Lower lobe of right lung (tissue), 2 donors: ENCODE results near the gene TACC3. TPM values are rescaled to one million over a fixed set of nuclear protein-coding genes. Genes with fewer than 3 reads are reported as not detected.

Experiments used
- ATAC-seq, 2 donors: fragments of 200-7000 bp; cut with Tn5 transposase; one replicate each; pipeline ENCODE4 v1.9.1; 2020 to 2022; ENCODE audit warnings: mild to moderate bottlenecking in 2 of 2, moderate library complexity in 2 of 2
- DNase-seq: peaks from one replicate; pipeline ENCODE4 v3.0.0-alpha.2; 2020
- H3K27ac ChIP-seq: fragments of 200-600 bp; one replicate; pipeline ENCODE4 v1.8.0; 2022
- H3K27me3 ChIP-seq: fragments of 200-600 bp; one replicate; pipeline ENCODE4 v1.8.0; 2022; ENCODE audit warnings: low read depth
- H3K36me3 ChIP-seq: fragments of 200-600 bp; one replicate; pipeline ENCODE4 v1.8.0; 2022; ENCODE audit warnings: mild to moderate bottlenecking
- H3K4me1 ChIP-seq: fragments of 200-600 bp; one replicate; pipeline ENCODE4 v1.8.0; 2022
- H3K4me3 ChIP-seq: fragments of 200-600 bp; one replicate; pipeline ENCODE4 v1.8.0; 2022; ENCODE audit warnings: mild to moderate bottlenecking
- H3K9me3 ChIP-seq: fragments of 200-600 bp; one replicate; pipeline ENCODE4 v1.8.0; 2022
- CTCF ChIP-seq: fragments of 200-600 bp; IDR thresholded peaks from one replicate; pipeline ENCODE4 v1.8.0; 2022; ENCODE audit warnings: antibody characterized with exemption, mild to moderate bottlenecking
- intact Hi-C: fragments of 100-400 bp; cut with DNase I; formaldehyde crosslinking; loops from one replicate; pipeline ENCODE4 v1.11.0; 2022
- total RNA-seq: library from RNA; stranded (reverse); fragmentation: NEBNext Ultra II Directional; extraction: Animal tissue kit (Norgen Biotek cat#: 25700); gene quantifications from one replicate; pipeline ENCODE4 v1.2.1, GENCODE V29; 2021
- donor health status: DM: no; HTN: yes; CAD: no; lungs with severe emphysema.

Gene TACC3
- total RNA-seq, 1 donor from 2014 or later, result 19.3 TPM

- Histone ChIP-seq H3K4me3 (no peak overlapping the region), H3K9me3 (no peaks in the 10 kb centered on the region), H3K36me3 (no peaks in the 10 kb centered on the region), H3K27ac (no peak overlapping the region), H3K27me3 (no peaks in the 10 kb centered on the region), H3K4me1 (no peaks in the 10 kb centered on the region)
- DNase-seq (no peak), ATAC-seq (no peak)
- TF ChIP-seq CTCF, result no peak
- intact Hi-C loops, result no loop called here
These were observed 44.5 kb upstream of the TACC3 start for GRCh38 chr4:1676605-1677525.

- no peak for TF ChIP-seq CTCF
- no peak overlapping the region for H3K27ac ChIP-seq
- no peaks in the 10 kb centered on the region for H3K27me3 ChIP-seq
- no peaks in the 10 kb centered on the region for H3K36me3 ChIP-seq
- ATAC-seq, result no peak
- H3K4me1 ChIP-seq, result peaks cover 3% of the 10 kb centered on the region
- no peaks in the 10 kb centered on the region for H3K9me3 ChIP-seq
- DNase-seq, result no peak
- intact Hi-C loops, result no loop called here
- H3K4me3 ChIP-seq, result no peak overlapping the region
These were observed 43.1 kb upstream of the TACC3 start for GRCh38 chr4:1678244-1678643.

- no peak for TF ChIP-seq CTCF
- Histone ChIP-seq H3K4me3 (peak overlapping the region; percentile 73), H3K27me3 (no peaks in the 10 kb centered on the region), H3K36me3 (no peaks in the 10 kb centered on the region), H3K27ac (peak overlapping the region; percentile 76), H3K4me1 (peaks cover 15% of the 10 kb centered on the region), H3K9me3 (no peaks in the 10 kb centered on the region)
- no peak for ATAC-seq
- intact Hi-C loops, result no loop called here
- DNase-seq, result peak; percentile 25
These were observed 38.5 kb upstream of the TACC3 start for GRCh38 chr4:1682860-1683259.

- intact Hi-C loops, result no loop called here
- Histone ChIP-seq H3K36me3 (no peaks in the 10 kb centered on the region), H3K27me3 (no peaks in the 10 kb centered on the region), H3K27ac (peak overlapping the region; percentile 76), H3K4me3 (peak overlapping the region; percentile 73), H3K9me3 (no peaks in the 10 kb centered on the region), H3K4me1 (peaks cover 15% of the 10 kb centered on the region)
- ATAC-seq (peak in 1 of 2 donors; percentile 19), DNase-seq (no peak)
- TF ChIP-seq CTCF, result no peak
These were observed 38.0 kb upstream of the TACC3 start for GRCh38 chr4:1683261-1683735.

- no peak for TF ChIP-seq CTCF
- peak within 1 kb of the TSS; percentile 73 for H3K4me3 ChIP-seq
- peak; percentile 97 for ATAC-seq
These were observed 37.4 kb upstream of the TACC3 start, which contains the start of gene FAM53A for GRCh38 chr4:1683736-1684505. FAM53A (minus strand) TSS chr4:1684313; CDS start chr4:1668741, 15,572 bp downstream.

More at GRCh38 chr4:1683736-1684505, 37.4 kb upstream of the TACC3 start, which contains the start of gene FAM53A:
- intact Hi-C loops, result no loop called here
- Histone ChIP-seq H3K36me3 (no peaks in the 10 kb centered on the region), H3K9me3 (no peaks in the 10 kb centered on the region), H3K4me1 (peaks cover 15% of the 10 kb centered on the region), H3K27me3 (no peaks in the 10 kb centered on the region), H3K27ac (peak within 1 kb of the TSS; percentile 76)
- DNase-seq, result peak; percentile 95
